ENCODE measurements around the gene FABP1.

FABP1 gene

DNA sequence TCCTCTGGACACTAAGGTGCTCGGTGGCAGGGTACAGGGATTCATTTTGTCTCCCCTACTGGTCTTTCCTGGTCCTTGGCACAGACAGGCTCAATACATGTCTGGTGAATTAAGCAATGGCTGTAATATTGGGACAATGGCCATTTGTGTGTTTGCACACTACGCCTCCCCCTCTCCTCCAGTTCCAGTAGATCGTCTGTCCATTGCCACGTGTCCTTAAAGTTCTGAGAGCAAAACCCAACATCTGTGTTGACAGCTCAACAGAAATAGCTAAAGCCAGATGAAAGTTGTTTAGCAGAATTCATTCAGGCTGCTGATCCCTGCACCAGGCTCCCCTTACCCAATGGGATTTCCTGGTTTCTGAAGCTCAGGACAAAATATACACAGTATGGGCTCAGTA is 9.0 kb upstream of the FABP1 start:
- no peak for DNase-seq

DNA sequence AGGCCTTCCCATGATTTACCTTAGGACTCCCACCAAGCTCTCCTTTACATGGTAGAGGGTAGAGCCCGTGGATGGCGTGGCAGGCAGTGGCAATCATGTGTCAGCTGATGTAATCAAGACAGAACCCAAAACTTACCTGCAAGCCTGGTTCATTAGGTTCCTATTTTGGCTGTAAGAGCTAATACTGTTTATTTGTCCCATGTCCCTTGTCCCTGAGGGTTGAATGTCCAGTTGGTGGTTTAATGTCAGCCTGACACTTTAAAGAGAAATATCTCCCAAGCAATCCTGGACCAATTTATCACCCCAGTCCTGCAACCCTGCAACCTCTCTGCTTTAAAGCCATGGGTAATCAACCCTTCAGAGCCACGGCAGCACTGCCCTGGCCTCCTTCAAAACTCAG is 6.0 kb upstream of the FABP1 start:
- no peak for DNase-seq

DNA sequence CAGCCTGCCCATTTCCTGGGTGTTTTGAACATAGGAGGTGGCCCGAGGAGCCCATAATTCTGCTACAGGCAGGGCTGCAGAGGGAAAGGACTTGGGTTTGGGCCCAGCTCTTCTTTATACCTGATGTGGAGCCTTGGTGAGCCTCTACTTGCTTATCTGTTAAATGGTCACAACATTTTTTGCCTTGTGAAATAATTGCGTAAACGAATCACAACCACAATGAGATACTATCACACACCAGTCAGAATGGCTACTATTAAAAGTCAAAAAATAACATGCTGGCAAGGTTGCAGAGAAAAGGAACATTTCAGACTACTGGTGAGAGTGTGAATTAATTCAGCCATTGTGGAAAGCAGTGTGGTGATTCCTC is 4.1 kb upstream of the FABP1 start:
- DNase-seq = no peak

DNA sequence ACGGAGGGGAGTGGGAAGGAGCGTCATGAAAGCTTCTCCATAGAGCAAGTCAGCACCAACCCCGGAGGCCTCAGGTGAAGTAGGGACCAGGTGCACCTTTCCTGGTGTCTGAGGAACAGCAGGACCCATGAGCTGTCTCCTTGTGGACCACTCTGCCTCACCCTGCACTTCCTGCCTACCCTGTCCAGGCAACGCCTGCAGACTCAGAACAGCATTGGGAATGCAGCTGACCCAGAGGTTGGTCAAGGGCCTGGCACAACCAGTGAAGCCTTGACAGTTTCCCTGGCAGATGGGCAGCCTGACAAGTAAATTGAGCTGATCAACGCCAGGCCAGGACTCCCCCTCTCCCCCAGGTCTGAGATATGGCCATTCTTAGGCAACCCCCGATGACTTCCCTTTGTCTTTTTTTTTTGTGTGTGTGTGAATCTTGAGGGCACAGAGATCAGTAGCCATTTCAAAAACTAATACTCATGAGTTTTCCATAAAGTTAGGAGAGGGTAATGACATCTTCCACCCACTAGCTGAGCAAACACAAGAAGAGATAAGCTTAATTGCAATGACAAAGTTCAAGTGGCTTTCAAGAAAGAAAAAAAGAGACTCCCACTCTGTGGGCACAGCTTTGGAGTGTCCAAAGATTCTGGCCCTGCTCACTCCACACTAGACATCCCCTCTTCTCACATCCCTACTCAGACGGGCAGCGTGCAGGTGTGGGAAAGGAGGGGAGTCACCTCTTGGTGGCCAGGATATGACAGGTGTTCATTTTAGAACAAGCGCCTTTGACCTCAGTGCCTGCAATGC is 3.5 kb upstream of the FABP1 start:
- no peak for DNase-seq

DNA sequence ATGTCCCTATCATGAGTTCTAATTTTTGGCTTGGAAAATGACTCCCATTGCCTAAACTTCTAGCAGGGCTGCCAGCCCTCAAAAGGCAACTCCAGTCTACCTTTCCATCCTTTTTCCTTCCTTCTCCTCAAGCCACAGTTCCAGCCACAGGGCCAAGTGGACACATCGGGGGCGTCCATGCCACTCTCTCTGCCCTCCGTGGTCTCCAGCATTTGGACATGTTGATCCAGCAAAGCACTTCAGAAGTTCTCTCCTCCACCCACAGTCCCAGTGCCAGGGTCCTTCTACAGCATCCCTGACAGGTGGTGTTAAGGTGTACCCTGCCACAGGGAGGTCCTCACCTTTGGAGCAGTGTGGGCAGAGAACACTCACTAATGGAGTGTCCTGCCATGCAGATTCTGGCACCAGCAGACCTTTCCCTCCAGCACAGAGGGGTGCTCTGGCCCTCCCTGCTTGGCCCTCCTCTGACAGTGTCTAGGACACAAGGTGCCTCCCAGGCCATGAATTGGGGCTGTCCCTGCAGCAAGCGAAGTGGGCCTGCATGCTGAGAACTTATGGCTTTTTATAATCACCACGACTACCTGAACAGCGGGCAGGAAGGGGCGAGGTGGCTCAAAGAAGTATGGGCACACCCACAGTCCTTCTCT is 1.6 kb upstream of the FABP1 start:
- no peak for DNase-seq

DNA sequence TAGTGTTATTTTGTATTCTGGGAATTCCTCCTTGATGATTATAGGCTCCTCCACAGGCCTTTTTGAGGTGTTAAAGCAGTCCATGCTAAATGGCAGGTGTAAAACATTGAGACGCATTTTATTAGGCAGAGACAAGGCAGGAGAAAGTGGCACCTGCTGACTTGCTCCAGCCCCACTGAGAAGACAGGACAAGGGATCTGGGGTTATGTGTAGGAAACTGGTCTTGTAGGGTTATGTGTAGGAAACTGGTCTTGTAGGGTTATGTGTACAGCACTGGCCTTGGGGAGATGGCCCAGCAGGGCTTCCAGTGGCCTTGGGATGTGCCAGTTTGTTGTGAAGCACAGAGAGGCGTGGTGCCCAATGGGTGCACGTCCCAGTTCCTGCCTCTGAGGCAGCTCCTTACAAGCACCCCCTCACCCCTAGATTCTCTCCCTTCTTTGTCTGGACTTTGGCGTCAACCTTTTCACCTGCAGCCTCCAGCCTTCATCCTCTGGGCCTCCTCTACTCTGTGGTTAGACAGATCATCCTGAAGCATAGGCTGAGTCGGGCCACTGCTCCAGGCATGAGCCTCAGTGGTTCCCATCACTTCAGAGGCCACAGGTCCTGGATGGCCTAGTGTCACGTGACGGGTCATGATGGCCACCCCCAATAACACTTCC is 921 bp upstream of the FABP1 start:
- DNase-seq = no peak

DNA sequence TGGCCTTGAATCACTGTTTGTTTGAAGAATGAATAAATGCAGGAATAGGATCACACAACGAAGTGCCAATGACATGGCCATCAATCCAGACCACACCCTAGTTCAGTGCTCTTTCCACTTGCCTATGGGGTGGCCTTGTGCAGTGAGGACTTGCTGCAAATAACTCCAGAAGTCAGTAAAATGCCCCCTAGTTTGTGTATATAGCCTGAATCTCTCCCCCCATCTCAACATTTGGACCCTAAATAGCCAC is 299 bp downstream of the FABP1 start:
- DNase-seq = no peak

DNA sequence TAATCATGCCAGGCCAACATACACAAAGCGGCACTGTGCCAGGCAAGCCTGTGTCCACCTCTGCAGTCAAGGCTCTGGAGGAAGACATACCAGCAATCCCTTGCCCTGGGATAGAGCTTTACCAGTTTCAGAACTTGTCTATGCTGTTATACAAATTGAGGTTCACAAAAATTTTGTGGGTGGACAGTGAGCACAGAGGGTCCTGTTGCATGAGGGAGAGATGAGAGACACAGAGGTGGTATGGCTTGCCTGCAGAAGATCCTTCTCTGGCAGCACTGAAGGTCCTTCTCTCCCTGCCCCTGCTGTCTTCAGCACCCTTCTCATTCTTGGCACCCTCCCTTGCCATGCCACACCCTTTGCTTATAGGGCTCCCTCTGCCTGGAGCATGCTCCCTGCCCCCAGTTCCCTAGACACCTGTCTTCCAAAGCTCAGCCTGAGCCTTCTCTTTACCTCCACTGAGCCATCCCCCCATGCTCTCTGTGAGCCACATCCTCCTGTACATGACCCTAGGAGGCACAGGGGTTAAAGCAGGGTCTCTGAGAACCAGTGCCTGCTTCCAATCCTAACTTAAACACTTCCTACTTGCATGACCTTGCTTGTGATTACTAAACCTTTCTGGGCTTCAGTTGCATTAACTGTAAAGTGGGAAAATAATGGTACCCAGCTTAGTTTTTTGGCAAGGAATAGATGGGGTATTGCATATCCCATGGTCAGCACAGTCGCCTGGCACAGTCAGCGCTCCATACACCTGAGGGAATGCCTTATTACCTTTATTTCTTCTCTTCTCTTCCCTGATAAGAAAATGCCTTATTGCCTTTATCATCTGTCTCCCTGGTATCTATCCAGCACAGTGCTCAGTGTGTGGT is 857 bp downstream of the FABP1 start:
- no peak for DNase-seq

DNA sequence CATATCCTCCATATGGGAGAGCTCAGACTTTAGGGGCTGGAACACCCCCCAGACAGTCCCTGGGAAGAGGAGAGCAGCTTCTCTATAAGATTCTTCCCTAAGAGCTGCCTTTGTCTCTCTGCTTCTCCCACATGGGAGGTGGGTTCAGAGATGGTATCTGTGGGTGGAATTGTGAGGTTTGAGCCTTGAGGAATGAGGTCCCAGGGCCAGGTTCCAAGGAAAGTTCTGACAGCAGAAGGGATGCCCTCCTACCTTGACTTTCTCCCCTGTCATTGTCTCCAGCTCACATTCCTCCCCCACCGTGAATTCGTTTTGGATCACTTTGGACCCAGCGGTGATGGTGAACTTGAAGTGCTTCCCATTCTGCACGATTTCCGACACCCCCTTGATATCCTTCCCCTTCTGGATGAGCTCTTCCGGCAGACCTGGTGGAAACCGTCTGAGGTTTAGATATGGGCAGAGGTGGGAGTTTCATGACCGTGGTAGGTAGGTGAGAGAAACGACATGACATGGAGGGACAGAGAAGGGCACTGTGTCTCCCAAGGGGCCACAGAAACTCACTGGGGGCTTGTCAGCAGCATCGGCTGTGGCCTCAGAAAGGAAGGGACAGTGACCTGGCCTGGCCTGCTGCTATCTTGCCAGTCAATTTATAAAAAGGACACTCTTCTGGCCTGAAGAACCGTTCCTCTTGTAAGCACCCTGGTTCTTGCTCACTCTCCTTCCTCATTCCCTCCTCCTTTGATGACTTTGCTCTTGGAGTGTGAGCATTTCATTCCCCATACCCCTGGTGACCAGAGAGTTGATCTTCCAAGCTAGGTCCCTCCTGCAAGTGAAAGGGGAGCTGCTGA is 1.7 kb downstream of the FABP1 start:
- DNase-seq = no peak

DNA sequence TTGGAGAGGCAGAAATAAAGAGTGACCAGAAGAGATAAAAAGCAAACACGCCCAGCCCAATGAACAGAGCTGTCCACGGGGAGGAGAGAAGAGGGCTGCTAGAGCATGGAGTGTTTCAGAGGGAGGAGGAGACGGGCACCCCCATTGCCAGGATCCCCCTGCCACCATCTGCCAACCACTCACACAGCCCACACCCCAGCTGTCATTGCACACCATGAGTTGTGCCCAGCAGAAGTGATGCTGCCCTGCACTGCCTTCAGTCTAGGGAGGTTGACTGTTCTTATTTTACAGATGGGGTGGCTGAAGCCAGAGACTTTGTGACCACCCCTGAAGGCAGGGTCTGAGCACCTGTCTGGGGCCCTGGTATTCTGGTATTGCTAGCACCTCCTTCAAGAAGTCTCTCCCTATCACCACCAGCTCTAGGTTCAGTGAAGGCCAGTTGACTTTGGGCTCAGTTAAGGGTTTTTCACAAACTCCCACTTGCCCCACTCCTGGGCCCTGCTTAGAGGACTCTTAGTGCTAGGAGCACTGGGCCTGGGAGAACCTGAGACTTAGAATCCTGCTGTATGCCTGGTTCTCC is 2.4 kb downstream of the FABP1 start:
- no peak for DNase-seq

DNA sequence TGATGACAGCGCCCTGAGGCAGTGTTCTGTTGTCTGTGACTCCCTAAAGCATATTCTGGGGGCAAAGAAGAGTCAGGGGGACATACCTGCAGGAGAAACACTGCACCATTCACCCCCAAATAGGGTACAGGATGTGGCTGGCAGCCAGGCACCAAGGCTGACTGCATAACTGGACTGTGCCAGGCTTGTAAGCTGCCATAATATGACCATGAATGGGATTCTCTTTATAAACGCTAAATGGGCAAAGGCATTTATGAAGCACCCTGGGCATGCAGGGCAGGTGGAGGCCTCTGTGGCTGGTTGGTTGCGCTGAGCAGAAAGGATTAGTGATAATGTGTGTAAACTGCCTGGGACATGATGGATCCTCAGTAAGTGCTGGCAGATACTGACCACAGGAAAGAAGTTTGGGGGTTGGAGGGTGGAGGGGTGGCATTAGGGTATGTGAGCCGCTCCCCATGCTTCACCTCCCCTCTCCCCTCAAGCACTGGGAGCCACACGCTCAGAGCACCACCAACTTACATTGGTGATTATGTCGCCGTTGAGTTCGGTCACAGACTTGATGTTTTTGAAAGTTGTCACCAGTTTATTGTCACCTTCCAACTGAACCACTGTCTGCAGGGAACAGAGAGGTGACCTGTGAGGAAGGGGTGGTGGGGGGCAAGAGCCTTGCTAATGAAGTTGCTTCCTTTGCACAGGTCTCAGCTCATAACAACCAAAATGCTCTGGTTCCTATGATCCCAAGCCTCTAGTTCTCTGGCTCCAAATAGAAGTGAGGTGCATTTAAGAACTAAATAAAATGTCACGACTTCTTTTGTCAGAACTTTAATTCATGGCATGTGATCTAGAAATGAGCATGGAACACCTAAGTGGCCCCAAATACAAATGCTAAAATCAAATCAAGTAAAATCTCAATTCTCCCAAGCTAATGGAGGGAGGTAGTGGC is 3.6 kb downstream of the FABP1 start:
- DNase-seq = no peak

DNA sequence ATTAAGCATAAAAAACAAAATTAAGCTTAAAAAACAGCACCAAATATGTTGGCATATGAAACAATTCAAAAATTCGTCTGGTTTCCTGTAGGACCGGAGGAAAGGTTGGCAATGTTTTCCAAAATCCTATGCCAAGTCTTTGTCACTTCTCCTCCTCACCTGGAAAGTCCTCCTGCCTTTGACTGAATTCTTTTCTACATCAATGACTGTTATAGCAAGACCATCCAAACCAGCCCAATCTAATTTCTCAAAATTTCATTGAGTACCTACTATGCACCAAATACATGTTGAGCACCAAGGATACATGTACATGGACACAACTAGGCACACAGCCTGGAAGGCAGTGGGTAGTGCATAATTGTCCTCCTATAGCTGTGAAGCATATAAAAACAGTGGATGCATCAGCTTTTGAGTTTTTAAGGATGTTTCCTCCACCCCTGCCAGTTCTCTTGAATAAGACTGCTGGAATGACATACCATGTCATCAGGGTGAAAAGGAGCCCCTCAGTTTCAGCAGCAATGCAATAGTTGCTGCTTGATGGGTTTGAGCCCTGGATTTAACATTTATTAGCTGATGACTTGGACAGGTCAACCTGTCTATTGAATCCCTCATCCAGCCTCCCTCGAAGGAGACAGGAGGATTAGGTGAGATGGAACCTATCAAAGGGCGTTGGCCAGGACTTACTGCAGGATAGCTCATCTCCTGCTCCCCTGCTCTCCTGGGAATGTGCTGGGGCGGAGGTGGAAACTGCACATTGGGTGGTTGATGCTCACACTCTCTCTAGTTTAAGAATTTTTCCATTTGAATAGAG is 4.5 kb downstream of the FABP1 start:
- DNase-seq = no peak

DNA sequence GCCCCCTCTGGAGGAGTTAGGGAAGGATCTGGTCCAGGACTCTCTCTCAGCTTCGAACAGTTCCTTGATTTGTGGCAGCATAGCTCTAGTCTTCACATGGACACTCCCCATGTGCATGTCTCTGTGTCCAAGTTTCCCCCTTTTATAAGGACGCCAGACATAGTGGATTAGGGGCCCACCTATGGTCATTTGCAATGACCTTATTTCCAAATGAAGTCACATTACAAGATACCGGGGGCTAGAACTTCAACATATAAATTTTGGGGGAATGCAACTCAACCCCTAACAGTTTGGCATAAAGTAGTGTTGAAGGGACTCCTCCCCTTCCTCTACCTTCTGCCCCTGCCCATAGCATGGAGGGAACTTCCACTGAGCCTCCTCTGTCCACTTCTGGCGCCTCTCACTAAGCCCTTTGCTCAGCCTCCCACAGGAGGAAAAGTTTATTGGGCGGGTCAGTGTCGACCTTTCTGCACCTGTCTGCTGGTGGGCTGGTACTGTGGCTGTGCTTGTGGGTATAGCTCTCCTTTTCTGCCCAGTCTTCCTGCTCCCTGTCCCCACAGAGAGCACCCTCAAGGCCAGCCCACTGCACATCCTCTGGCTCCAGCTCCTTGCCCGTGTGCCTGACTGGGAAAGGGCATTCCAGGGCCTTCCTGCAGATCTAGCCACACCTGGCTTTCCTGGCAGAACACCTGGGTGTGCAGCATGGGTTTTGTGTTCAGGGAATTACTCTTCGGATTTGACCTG is 5.5 kb downstream of the FABP1 start:
- DNase-seq = no peak

DNA sequence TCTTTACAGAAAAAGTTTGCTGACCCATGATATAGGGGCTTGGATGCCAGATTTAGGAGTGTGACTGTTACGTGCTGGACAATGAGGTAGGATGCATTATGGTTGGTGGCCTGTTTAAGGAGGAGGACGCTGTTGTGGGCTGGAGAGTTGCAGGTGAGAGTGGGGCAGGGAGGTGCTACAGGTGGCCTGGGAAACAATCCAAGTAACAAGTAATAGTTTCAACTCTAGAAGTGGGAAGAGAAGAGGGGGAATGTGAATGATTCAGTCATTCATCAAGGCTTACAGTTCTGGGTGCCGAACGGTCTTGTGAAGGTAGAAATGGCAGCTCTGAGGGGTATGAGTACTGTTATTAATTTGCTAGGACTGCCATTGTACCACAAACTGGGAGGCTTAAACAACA is 6.2 kb downstream of the FABP1 start:
- no peak for DNase-seq

DNA sequence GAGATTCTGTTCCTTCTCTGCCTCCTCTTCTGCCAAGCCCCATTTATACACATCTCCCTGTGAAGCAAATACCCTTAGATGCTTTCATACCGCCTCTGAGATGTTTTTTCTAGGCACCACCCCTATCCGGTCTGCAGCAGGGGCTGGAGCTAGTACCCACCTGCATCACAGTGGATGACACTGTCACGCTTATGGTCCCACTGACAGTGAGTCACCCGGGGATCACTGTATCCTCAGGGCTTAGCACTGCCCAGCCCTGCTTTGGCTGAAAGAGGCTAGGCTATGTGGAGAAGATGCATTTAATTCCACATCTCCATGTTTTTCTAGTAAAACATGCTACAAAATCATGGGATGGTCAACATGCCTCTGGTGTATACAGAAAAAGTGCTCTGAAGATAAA is 9.9 kb downstream of the FABP1 start:
- no peak for DNase-seq

DNA sequence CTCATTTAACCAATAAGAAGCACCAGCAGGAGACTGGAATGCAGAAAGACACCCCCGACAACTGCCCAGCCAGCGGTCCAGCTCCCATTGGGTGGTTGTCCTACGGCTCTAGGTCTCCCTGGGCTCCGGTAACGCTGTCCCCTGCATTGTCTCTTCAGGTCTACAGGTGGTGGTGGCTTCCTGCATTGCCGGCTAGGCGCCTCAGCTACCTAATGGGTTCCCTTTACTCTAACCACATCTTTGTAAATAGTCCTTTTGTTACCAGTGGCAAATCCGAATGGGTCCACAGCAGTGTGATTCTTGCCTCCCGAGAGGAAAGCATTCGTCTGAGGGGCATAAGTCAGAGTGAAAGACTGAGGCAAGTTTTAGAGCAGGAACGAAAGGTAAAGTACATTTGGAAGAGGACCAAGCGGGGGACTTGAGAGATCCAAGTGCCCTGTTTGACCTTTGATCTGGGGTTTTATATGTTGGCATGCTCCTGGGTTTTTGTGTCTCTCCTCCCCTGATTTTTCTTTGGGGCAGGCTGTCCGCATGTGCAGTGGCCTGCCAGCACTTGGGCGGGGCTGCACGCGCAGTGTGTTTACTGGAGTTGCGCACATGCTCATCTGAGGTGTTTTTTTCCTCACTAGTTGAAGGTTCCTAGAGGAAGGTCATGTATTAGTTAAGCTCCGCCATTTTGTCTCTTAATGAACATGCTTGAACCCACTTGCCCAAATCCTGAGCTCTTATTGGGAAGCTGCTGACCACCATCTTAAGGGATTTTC is 11.0 kb downstream of the FABP1 start:
- DNase-seq = no peak

DNA sequence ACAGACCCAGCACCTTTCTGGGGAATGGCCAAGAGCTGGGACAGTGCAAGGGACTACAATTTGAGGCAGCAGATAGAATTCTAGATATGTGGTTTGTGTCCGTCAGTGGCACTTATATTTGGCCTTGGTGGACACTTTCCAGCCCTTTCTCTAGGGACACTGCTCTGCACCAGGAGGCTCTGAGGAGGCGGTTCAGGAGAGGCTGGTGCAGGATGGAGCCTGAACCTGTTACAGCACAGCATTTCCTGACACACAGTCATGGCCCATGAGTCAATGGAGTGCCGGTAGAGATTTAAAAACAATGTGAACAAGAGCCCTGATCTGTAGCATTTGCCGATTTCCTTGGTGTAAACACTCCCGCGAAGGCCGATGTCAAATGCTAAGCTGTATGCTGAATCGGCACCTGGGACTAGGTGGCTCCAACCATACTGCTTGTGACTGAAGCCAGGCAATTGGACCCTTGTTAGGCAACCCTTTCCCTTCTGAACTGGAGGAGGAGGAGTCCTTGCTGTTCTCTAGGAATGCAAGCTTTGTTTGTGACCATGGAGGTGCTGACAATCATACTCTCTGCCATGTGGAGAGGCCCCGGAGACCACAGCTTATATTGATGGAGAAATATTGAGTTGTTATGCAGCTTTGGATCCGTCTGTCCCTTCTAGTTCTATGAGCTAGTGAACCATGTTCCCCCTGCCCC is 11.9 kb downstream of the FABP1 start:
- DNase-seq = no peak

DNA sequence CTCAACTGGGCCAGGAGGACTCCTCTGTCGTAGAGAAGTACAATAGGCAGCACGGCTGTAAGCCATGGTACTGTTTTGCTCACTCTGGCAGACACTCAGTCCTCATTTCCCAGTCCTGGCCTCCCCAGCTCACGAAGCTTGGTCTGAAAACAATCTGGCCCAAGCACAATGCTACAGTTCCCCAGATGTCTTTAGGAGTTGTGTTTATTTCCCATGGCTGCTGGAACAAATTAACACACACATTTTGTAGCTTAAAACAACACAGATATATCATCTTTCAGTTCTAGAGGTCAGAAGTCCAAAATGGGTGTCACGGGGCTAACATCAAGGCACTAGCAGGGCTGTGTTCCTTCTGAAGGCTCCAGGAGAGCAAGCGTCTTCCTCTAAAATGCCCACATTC is 13.0 kb downstream of the FABP1 start:
- DNase-seq = no peak

Measured in NCI-H510A (cell line).